Hematopoietic multipotent progenitor cell treated with erythropoietin and hydrocortisone succinate and interleukin-3 and kit ligand, for 4 days (in vitro differentiated cells): ENCODE measurements around the gene PRG3.

ENCODE experiments used
- DNase-seq: peaks from one replicate; pipeline ENCODE4 v3.0.0-alpha.2; 2015

PRG3 gene

DNA sequence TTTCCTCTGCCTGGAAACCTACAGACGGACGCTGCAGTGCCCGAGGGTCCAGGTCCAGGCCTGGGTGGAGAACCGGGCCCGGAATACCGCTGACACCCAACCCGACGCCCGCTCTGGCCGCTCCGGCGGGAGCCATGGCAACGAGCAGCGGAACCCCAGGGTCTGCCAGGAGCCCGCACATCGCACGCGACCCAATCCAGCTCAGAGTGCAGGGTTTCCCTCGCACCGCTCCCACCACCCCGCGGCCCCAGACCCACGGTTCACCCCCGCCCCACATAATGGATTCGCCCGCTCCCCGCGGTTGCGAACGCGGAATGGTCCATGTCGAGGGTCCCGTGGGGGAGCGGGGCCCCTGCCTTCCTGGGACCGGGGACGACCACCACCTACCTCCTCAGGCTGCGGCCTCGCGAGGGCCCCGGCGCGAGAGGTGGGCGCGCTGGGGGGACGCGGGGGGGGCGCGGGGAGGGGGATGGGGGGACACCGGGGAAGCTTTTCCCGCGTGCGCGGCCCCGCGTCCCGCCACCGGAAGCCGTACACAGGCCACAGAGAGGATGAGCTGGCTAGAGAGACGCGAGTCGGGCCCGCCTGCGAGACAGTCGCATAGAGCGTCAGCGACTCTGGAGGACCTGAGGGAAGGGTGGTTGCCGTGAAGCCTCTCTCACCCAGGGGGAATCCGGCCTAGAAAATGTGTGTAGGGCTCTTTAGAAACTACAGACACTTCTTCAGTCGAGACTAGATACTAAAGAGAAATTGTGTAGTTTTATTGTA lies 45.4 kb downstream of the PRG3 start, which contains the start of gene SSRP1:
SSRP1 (minus strand) TSS at position 550 of the 768 bp plus-strand sequence. CDS start 771 bp downstream, outside the sequence.
- peak; percentile 97 for DNase-seq

DNA sequence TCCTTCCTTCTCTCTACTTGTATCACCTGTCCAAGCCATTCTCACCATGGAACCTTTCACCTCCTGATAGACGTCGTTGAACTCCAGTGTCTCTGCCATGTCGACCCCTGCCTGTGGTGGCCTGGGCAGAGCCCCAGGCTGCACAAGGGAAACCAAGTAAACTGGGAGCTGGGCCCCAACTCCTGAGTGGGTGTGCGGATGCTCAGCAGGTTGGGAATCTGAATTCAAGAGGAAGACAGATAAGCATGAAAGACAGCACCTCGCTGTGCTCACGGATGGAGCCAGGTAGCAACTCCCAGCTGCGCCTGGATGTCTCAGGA lies 46.0 kb downstream of the PRG3 start:
- no peak for DNase-seq

DNA sequence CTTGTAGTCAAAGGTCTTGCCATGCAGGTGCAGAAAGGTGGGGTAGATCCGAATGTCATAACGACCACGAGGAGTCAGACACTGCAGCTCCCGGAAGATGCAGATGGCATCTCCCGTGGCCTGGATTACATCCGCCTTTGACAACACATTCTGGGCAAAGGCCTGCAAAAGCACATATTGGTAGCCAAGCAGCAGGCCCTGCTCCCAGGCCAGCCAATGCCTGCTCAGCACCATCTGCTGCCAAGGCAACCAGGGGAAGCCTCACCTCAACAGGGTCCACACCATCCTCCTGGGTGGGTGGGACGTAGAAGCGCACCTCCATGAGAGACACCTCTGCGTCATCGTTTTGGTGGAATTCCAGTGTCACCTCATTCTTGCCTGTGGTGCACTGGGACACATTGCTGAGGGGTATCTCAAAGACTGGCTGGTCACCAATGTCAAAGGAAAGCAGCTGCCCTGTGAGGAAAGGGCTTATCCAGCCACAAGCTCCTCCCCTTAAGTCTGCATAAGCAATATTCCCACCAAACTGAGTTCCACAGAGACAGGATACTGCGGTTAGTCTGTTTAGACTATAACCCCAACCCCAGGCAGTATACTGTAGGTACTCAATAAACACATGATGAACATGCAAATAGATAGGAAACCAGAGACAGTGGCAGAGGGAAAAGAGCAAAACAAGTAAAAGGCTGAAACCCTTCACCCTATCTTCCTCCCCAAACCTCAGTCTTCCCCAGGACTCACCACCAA lies 48.1 kb downstream of the PRG3 start:
- DNase-seq: no peak

GRCh38 chr11:57331720-57332119 lies 49.2 kb downstream of the PRG3 start:
- DNase-seq: no peak

- DNase-seq: no peak
These were observed 50.9 kb downstream of the PRG3 start for GRCh38 chr11:57330029-57330428.

GRCh38 chr11:57327721-57328120 lies 53.2 kb downstream of the PRG3 start:
- DNase-seq: no peak
